HG02970 (cell line): ENCODE results near the gene CORO2B.
"Not testable (repeated sequence)": the region's sequence is repeated elsewhere in the genome, so short reads cannot be mapped to it uniquely, and the experiment has no call there.

Source experiments
- ATAC-seq: cut with Tn5 transposase; IDR thresholded peaks from one replicate; pipeline ENCODE4 v1.9.1; 2021; ENCODE audit warnings: mild to moderate bottlenecking, moderate library complexity, moderate number of reproducible peaks; ENCODE audit not compliant: unreplicated experiment, low FRiP score

Gene CORO2B

GRCh38 chr15:68641376-68641775 is 62.6 kb downstream of the CORO2B start:
- ATAC-seq, result no peak

- ATAC-seq, result no peak
Observed at GRCh38 chr15:68642491-68642845, 63.7 kb downstream of the CORO2B start.

GRCh38 chr15:68643216-68643830 is 64.5 kb downstream of the CORO2B start:
- no peak for ATAC-seq

GRCh38 chr15:68644083-68644904 is 65.5 kb downstream of the CORO2B start:
- ATAC-seq, result no peak

GRCh38 chr15:68644996-68645395 is 66.2 kb downstream of the CORO2B start:
- no peak for ATAC-seq

GRCh38 chr15:68646156-68646555 is 67.4 kb downstream of the CORO2B start:
- no peak for ATAC-seq

- no peak for ATAC-seq
Observed at GRCh38 chr15:68646696-68647095, 67.9 kb downstream of the CORO2B start.

- not testable (repeated sequence) for ATAC-seq
Observed at GRCh38 chr15:68647361-68647760, 68.6 kb downstream of the CORO2B start.

- ATAC-seq, result no peak
Observed at GRCh38 chr15:68650901-68651709, 72.3 kb downstream of the CORO2B start.

- ATAC-seq, result no peak
Observed at GRCh38 chr15:68651916-68652525, 73.2 kb downstream of the CORO2B start.

- no peak for ATAC-seq
Observed at GRCh38 chr15:68653031-68653635, 74.3 kb downstream of the CORO2B start.

GRCh38 chr15:68653801-68654200 is 75.0 kb downstream of the CORO2B start:
- no peak for ATAC-seq

- ATAC-seq, result no peak
Observed at GRCh38 chr15:68654786-68655560, 76.2 kb downstream of the CORO2B start.

GRCh38 chr15:68655686-68656437 is 77.1 kb downstream of the CORO2B start:
- ATAC-seq, result no peak

- ATAC-seq, result no peak
Observed at GRCh38 chr15:68656438-68656739, 77.6 kb downstream of the CORO2B start.

GRCh38 chr15:68658151-68658550 is 79.4 kb downstream of the CORO2B start:
- no peak for ATAC-seq

- ATAC-seq, result no peak
Observed at GRCh38 chr15:68658641-68659358, 80.0 kb downstream of the CORO2B start.

- ATAC-seq, result no peak
Observed at GRCh38 chr15:68663526-68663925, 84.7 kb downstream of the CORO2B start.
